SH-SY5Y (cell line): Measurements from ENCODE around the gene PFDN6.

Experiments used
- GATA2 ChIP-seq: IDR thresholded peaks from 2 replicates; pipeline ENCODE4 v1.6.1; 2011; ENCODE audit warnings: mild to moderate bottlenecking, low read depth, low read length
- GATA3 ChIP-seq: IDR thresholded peaks from 2 replicates; pipeline ENCODE4 v1.6.1; 2011; ENCODE audit warnings: low read depth, mild to moderate bottlenecking, low read length, moderate library complexity

DNA sequence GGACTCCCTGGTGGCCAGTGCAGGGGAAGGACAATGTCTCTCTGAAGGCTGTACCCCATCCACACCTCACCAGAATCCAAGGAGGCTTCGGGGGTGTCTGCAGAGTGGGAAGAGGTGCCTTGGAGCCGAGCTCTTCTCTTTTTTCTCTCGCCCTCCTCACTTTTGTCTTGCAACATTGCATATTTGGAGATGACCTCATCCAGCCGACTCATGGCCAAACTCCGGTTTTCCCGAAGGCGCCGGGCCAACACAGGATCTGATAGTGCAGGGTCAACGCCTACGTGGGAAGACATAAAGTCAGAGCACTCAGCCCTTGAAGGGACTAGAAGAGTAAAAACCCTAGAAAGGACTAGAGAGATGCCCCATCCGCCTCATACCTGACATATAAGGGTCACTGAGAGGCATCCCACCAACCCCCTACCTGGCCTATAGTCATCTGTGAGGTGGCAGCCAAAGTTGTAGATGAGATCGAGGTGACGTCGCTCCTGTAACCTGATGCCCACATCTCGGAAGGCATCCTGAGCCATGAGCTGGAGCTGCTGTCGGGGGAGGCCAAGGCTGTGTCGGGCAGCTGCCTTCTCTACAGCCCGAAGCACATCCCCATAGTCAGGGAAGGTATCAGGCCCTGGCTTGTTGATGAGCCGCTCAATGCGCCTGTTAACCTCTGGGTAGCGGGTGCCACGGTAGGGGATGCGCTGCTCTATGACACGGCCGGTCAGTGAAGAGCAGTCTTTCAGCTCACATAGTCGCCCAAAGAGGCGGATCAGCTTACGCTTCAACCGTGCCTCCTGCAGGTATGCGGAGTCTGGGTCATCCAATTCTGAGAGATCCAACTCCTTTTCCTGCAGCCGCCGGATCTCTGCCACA lies 31.1 kb downstream of the PFDN6 start:
- TF ChIP-seq GATA2 (no peak), GATA3 (no peak)
